ENCODE results near the gene TBC1D14. TPM values are rescaled to one million over a fixed set of nuclear protein-coding genes. Genes with fewer than 3 reads are reported as not detected.

Gene TBC1D14
- total and polyA plus RNA-seq, 2 experiments from 2014 or later: 33.6 to 50.8 TPM

DNA sequence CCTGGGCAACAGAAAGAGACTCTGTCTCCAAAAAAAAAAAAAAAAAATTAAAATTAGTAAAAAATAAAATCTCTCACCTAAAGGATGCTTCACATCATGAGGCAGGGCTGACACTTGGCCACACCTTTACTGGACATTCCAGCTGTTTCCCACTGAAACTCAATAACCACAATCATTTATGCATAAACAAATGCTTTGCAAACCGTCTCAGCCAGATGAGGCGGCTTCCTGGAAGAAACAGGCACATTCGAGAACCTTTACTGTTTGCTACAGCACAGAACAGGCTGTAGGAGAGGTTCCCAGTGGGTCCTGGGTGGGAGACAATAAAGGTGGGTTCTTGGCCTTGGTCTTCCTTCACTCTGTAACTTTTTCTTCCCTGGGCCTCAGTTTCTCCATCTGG, 10.9 kb upstream of the TBC1D14 start:
- Histone ChIP-seq H3K4me2 (no peak overlapping the region), H3K4me1 (ENCODE audit: insufficient read depth) (peaks cover 16% of the 10 kb centered on the region), H3K9me2 (replicated peaks; ENCODE audit: insufficient read depth) (no peaks in the 10 kb centered on the region), H4K20me1 (ENCODE audit: insufficient read depth, poor library complexity, severe bottlenecking) (no peaks in the 10 kb centered on the region), H3K4me3 (no peak overlapping the region), H3K27me3 (no peaks in the 10 kb centered on the region), H3K36me3 (replicated peaks; ENCODE audit: insufficient read depth, low read depth) (no peaks in the 10 kb centered on the region), H3K79me2 (no peaks in the 10 kb centered on the region), H3K9me3 (ENCODE audit: low read depth) (no peaks in the 10 kb centered on the region), H2AFZ (no peak overlapping the region), H3K27ac (no peak overlapping the region)
- 64% methylated on average over 3 of the region's 3 CpGs for WGBS (ENCODE audit: low lambda C conversion rate, missing lambda C conversion rate)
- TF ChIP-seq EZH2phosphoT487 (IDR thresholded peaks at IDR 0.05; ENCODE audit: low read depth, severe bottlenecking, unreplicated experiment): no peak
- no peak for DNase-seq (ENCODE audit: low spot score)

DNA sequence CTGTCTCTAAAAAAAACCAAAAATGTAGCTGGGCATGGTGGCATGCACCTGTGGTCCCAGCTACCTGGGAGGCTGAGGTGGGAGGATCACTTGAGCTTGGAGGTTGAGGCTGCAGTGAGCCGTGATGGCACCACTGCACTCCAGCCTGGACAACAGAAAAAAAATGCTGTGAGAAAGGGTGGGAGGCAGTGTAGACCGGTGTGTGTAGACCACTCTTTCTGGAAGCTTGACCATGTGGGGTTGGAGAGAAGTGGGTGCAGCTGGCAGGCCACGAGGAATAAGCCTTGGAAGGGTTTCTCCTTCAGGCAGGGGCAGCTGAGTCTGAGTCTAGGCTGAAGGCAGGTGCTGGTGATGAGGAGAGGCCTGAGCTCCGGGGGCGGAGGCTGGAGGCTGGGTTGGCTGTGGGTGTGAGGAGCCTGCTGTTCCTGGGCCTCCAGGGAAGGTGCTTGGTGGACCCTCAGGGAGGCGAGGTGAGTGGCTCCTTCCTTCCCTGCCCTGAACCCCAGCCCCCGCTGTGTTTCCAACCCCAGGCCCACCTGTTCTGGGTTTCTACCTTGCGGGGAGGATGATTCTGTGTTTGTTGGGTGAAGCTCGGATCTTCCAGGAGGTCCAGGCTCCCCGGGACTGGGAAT, 9.3 kb upstream of the TBC1D14 start:
- Histone ChIP-seq H3K27ac (no peak overlapping the region), H3K4me3 (no peak overlapping the region), H3K79me2 (no peaks in the 10 kb centered on the region), H4K20me1 (ENCODE audit: insufficient read depth, poor library complexity, severe bottlenecking) (no peaks in the 10 kb centered on the region), H3K27me3 (no peaks in the 10 kb centered on the region), H2AFZ (no peak overlapping the region), H3K36me3 (replicated peaks; ENCODE audit: insufficient read depth, low read depth) (no peaks in the 10 kb centered on the region), H3K4me1 (ENCODE audit: insufficient read depth) (peaks cover 7% of the 10 kb centered on the region), H3K9me3 (ENCODE audit: low read depth) (no peaks in the 10 kb centered on the region), H3K9me2 (replicated peaks; ENCODE audit: insufficient read depth) (no peaks in the 10 kb centered on the region), H3K4me2 (no peak overlapping the region)
- no peak for DNase-seq (ENCODE audit: low spot score)
- no peak for TF ChIP-seq EZH2phosphoT487 (IDR thresholded peaks at IDR 0.05; ENCODE audit: low read depth, severe bottlenecking, unreplicated experiment)
- TF ChIP-seq EZH2 (IDR thresholded peaks at IDR 0.05; ENCODE audit: borderline replicate concordance): no peak
- TF ChIP-seq, protein P1, sequence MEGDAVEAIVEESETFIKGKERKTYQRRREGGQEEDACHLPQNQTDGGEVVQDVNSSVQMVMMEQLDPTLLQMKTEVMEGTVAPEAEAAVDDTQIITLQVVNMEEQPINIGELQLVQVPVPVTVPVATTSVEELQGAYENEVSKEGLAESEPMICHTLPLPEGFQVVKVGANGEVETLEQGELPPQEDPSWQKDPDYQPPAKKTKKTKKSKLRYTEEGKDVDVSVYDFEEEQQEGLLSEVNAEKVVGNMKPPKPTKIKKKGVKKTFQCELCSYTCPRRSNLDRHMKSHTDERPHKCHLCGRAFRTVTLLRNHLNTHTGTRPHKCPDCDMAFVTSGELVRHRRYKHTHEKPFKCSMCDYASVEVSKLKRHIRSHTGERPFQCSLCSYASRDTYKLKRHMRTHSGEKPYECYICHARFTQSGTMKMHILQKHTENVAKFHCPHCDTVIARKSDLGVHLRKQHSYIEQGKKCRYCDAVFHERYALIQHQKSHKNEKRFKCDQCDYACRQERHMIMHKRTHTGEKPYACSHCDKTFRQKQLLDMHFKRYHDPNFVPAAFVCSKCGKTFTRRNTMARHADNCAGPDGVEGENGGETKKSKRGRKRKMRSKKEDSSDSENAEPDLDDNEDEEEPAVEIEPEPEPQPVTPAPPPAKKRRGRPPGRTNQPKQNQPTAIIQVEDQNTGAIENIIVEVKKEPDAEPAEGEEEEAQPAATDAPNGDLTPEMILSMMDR (IDR thresholded peaks at IDR 0.05; ENCODE audit: poor library complexity): no peak
- WGBS (ENCODE audit: low lambda C conversion rate, missing lambda C conversion rate): 95% methylated on average over 10 of the region's 10 CpGs

DNA sequence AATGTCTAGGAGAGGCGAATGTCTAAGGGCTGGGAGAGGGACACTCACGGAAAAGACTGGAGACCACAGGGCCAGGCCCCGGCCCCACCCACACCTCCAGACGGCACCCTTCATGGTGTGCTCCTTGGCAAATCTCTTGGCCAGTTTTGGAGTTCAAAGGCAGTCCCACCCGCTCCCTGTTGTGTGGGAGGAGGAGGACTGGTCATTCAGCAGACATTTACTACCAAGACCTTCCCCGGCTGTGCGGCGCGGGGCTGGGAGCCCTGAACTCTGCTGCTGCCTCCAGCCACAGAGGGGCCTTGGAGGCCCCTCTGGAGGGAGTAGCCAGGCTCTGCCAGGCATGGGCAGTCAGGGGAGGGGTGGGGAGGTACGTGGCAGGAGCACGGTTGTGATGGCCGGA, 8.7 kb upstream of the TBC1D14 start:
- Histone ChIP-seq H3K4me3 (no peak overlapping the region), H3K36me3 (replicated peaks; ENCODE audit: insufficient read depth, low read depth) (no peaks in the 10 kb centered on the region), H4K20me1 (ENCODE audit: insufficient read depth, poor library complexity, severe bottlenecking) (no peaks in the 10 kb centered on the region), H3K4me2 (no peak overlapping the region), H2AFZ (no peak overlapping the region), H3K4me1 (ENCODE audit: insufficient read depth) (peaks cover 7% of the 10 kb centered on the region), H3K9me3 (ENCODE audit: low read depth) (no peaks in the 10 kb centered on the region), H3K79me2 (no peaks in the 10 kb centered on the region), H3K9me2 (replicated peaks; ENCODE audit: insufficient read depth) (no peaks in the 10 kb centered on the region), H3K27ac (no peak overlapping the region), H3K27me3 (no peaks in the 10 kb centered on the region)
- WGBS (ENCODE audit: low lambda C conversion rate, missing lambda C conversion rate): 89% methylated on average over 12 of the region's 12 CpGs
- no peak for DNase-seq (ENCODE audit: low spot score)
- TF ChIP-seq, protein P1 (IDR thresholded peaks at IDR 0.05; ENCODE audit: poor library complexity): no peak
- TF ChIP-seq EZH2 (IDR thresholded peaks at IDR 0.05; ENCODE audit: borderline replicate concordance) (no peak), EZH2phosphoT487 (IDR thresholded peaks at IDR 0.05; ENCODE audit: low read depth, severe bottlenecking, unreplicated experiment) (no peak)

DNA sequence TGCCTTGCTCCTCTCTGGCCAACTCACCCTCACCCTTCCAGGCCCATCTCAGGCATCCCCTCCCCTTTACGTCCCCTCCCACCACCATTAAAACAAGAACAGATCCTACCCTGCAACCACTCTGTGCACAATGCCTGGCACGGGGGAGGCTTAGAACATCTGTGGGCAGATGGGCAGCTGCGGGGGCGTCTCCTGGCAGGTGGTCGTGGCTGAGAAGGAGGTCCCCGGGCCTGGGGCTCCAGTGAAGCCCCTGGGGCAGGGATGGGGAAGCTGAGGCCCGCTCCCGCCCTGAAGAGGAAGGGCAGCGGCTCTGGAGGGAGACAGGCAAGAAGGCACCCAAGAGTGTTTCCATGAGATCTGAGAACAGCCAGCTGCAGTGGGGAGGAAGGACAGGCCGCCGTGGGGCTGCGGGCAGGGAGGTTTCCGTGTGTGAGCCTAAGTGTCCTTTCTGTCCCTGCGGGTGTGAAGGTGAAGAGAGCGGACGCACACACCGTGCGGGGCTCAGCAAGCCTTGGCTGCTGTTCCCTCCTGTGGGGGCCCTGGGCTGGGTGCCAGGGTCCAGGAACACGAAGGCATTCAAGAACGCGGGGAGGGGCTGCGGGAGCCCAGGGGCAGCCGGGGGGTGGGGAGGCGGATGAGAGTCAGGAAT, 7.8 kb upstream of the TBC1D14 start:
- H3K4me1 ChIP-seq (ENCODE audit: insufficient read depth): peaks cover 7% of the 10 kb centered on the region
- no peak for DNase-seq (ENCODE audit: low spot score)
- H4K20me1 ChIP-seq (ENCODE audit: insufficient read depth, poor library complexity, severe bottlenecking): no peaks in the 10 kb centered on the region
- H3K9me3 ChIP-seq (ENCODE audit: low read depth): no peaks in the 10 kb centered on the region
- H3K27ac ChIP-seq: no peak overlapping the region
- H3K4me3 ChIP-seq: no peak overlapping the region
- H3K27me3 ChIP-seq: no peaks in the 10 kb centered on the region
- 89% methylated on average over 24 of the region's 24 CpGs for WGBS (ENCODE audit: low lambda C conversion rate, missing lambda C conversion rate)
- H3K79me2 ChIP-seq: no peaks in the 10 kb centered on the region
- H3K4me2 ChIP-seq: no peak overlapping the region
- no peaks in the 10 kb centered on the region for H3K36me3 ChIP-seq (replicated peaks; ENCODE audit: insufficient read depth, low read depth)
- TF ChIP-seq, protein P1 (IDR thresholded peaks at IDR 0.05; ENCODE audit: poor library complexity): no peak
- no peak for TF ChIP-seq EZH2 (IDR thresholded peaks at IDR 0.05; ENCODE audit: borderline replicate concordance)
- no peak for TF ChIP-seq EZH2phosphoT487 (IDR thresholded peaks at IDR 0.05; ENCODE audit: low read depth, severe bottlenecking, unreplicated experiment)
- H2AFZ ChIP-seq: no peak overlapping the region
- no peaks in the 10 kb centered on the region for H3K9me2 ChIP-seq (replicated peaks; ENCODE audit: insufficient read depth)
